ENCODE results near the gene ZYX.

DNA sequence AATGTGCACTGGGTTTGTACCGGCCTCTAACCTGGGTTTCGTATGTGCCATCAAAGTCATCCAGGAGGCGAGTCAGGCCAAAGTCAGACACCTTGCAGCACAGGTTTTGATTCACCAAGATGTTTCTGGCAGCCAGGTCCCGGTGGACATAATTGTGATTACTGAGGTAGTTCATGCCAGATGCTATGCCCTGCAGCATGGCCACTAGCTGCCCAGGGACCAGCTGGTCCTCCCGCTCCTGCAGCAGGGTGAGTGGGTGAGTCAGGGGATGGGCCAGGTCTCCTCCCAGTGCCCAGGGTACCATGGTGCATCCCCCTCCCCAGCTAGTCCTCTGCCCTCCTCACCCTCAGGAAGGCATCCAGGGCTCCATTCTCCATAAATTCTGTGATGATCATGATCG lies 13.6 kb downstream of the ZYX start:
- no peak for TF ChIP-seq CTCF (IDR thresholded peaks at IDR 0.05; ENCODE audit: insufficient read depth, low read length)
- TF ChIP-seq POLR2AphosphoS5 (IDR thresholded peaks at IDR 0.05; ENCODE audit: low read depth) = no peak
- TF ChIP-seq, protein P1, sequence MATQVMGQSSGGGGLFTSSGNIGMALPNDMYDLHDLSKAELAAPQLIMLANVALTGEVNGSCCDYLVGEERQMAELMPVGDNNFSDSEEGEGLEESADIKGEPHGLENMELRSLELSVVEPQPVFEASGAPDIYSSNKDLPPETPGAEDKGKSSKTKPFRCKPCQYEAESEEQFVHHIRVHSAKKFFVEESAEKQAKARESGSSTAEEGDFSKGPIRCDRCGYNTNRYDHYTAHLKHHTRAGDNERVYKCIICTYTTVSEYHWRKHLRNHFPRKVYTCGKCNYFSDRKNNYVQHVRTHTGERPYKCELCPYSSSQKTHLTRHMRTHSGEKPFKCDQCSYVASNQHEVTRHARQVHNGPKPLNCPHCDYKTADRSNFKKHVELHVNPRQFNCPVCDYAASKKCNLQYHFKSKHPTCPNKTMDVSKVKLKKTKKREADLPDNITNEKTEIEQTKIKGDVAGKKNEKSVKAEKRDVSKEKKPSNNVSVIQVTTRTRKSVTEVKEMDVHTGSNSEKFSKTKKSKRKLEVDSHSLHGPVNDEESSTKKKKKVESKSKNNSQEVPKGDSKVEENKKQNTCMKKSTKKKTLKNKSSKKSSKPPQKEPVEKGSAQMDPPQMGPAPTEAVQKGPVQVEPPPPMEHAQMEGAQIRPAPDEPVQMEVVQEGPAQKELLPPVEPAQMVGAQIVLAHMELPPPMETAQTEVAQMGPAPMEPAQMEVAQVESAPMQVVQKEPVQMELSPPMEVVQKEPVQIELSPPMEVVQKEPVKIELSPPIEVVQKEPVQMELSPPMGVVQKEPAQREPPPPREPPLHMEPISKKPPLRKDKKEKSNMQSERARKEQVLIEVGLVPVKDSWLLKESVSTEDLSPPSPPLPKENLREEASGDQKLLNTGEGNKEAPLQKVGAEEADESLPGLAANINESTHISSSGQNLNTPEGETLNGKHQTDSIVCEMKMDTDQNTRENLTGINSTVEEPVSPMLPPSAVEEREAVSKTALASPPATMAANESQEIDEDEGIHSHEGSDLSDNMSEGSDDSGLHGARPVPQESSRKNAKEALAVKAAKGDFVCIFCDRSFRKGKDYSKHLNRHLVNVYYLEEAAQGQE (IDR thresholded peaks at IDR 0.05; ENCODE audit: insufficient replicate concordance, low read depth) = no peak
